ENCODE measurements around the gene TRMT1.

Gene TRMT1

GRCh38 chr19:13074378-13074777, 42.2 kb downstream of the TRMT1 start:
- TF ChIP-seq, protein P1, sequence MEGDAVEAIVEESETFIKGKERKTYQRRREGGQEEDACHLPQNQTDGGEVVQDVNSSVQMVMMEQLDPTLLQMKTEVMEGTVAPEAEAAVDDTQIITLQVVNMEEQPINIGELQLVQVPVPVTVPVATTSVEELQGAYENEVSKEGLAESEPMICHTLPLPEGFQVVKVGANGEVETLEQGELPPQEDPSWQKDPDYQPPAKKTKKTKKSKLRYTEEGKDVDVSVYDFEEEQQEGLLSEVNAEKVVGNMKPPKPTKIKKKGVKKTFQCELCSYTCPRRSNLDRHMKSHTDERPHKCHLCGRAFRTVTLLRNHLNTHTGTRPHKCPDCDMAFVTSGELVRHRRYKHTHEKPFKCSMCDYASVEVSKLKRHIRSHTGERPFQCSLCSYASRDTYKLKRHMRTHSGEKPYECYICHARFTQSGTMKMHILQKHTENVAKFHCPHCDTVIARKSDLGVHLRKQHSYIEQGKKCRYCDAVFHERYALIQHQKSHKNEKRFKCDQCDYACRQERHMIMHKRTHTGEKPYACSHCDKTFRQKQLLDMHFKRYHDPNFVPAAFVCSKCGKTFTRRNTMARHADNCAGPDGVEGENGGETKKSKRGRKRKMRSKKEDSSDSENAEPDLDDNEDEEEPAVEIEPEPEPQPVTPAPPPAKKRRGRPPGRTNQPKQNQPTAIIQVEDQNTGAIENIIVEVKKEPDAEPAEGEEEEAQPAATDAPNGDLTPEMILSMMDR (IDR thresholded peaks at IDR 0.05; ENCODE audit: low read depth, low read length), result no peak
- no peaks in the 10 kb centered on the region for H3K9me3 ChIP-seq (ENCODE audit: severe bottlenecking)
- H3K4me3 ChIP-seq (ENCODE audit: low read depth, low read length), result no peak overlapping the region
- H3K27ac ChIP-seq, result no peak overlapping the region
- H3K27me3 ChIP-seq (ENCODE audit: insufficient read depth, low read depth, severe bottlenecking), result no peaks in the 10 kb centered on the region
- DNase-seq, result no peak
- no peaks in the 10 kb centered on the region for H3K36me3 ChIP-seq

GRCh38 chr19:13073263-13073662, 43.3 kb downstream of the TRMT1 start:
- TF ChIP-seq, protein P1 (IDR thresholded peaks at IDR 0.05; ENCODE audit: low read depth, low read length), result no peak
- no peak for DNase-seq
- Histone ChIP-seq H3K9me3 (ENCODE audit: severe bottlenecking) (no peaks in the 10 kb centered on the region), H3K27me3 (ENCODE audit: insufficient read depth, low read depth, severe bottlenecking) (no peaks in the 10 kb centered on the region), H3K4me3 (ENCODE audit: low read depth, low read length) (no peak overlapping the region), H3K36me3 (no peaks in the 10 kb centered on the region), H3K27ac (no peak overlapping the region)

GRCh38 chr19:13072188-13072908, 44.2 kb downstream of the TRMT1 start:
- TF ChIP-seq, protein P1 (IDR thresholded peaks at IDR 0.05; ENCODE audit: low read depth, low read length), result no peak
- no peak for DNase-seq
- Histone ChIP-seq H3K4me3 (ENCODE audit: low read depth, low read length) (no peak overlapping the region), H3K36me3 (no peaks in the 10 kb centered on the region), H3K27me3 (ENCODE audit: insufficient read depth, low read depth, severe bottlenecking) (no peaks in the 10 kb centered on the region), H3K9me3 (ENCODE audit: severe bottlenecking) (no peaks in the 10 kb centered on the region), H3K27ac (no peak overlapping the region)

DNA sequence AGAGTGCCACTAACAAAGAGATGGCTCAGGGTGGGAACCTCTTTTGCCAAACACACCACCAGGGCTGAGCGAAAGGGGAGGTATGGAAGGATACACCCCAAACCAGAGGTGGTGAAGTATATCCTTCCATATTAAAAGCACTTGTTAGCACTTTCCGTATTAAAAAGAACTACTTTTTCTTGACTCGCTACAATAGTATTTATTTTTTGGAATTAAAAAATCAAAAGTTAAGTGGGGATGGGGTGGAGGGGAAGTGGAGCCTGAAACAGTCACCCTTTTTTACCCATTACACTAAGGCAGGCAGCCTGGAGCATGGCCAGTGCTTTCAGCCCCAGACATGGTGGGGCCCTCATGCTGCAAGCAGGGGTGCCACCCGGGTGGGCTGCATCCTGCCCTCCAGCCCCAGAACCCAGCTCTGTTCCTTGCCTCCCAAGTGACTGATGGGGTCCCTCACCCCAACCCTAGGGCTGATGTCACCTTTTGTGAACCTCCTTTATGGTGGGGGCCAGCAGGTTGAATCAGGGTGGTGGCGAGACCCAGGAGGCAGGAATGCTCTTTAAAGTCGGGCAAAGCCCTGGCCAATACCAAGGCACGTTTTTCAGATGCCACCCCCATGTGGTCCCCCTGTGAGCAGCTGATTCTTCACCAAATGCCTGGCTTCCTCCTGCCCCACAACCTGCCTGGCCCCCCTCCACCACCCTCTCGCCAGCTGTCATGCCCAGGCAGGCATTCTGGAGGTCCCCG, 44.9 kb downstream of the TRMT1 start:
- Histone ChIP-seq H3K27me3 (ENCODE audit: insufficient read depth, low read depth, severe bottlenecking) (no peaks in the 10 kb centered on the region), H3K27ac (no peak overlapping the region), H3K4me3 (ENCODE audit: low read depth, low read length) (no peak overlapping the region), H3K9me3 (ENCODE audit: severe bottlenecking) (no peaks in the 10 kb centered on the region), H3K36me3 (no peaks in the 10 kb centered on the region)
- TF ChIP-seq, protein P1 (IDR thresholded peaks at IDR 0.05; ENCODE audit: low read depth, low read length), result no peak
- no peak for DNase-seq

DNA sequence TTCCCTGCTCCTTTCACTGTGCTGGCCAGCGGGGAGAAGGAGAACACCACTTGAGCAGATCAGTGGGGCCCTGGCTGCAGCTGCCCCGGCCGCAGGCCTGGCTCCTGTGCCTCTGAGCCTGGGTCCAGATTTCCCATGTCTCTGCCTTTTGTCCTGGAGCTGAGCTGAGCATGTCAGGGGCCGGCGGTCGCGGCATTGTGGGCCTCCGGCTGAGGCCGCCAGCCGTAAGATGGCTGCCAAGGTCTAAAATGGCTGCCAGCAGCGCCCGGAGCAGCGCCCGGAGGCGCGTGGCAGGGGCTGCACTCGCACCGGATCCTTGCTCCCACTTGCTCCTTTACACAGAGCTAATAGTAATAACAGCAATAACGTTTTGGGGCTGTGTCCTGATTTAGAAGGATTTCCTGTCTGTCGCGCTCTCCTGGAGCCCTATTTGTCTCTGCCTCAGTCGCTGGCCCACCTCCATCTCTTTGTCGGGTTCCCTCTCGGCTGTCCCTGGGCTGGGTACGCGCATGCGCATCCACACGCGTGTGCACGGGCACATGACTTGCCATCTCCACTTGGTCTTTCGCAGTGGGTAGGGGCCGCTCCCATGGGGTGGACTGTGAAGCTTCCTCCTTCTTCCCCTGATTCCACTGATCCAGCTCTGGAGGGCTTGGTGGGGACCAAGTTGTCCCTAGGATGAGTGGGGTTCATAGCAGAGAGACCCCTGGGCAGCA, 46.0 kb downstream of the TRMT1 start:
- no peak overlapping the region for H3K27ac ChIP-seq
- H3K27me3 ChIP-seq (ENCODE audit: insufficient read depth, low read depth, severe bottlenecking), result no peaks in the 10 kb centered on the region
- no peak for DNase-seq
- TF ChIP-seq, protein P1 (IDR thresholded peaks at IDR 0.05; ENCODE audit: low read depth, low read length), result no peak
- H3K9me3 ChIP-seq (ENCODE audit: severe bottlenecking), result no peaks in the 10 kb centered on the region
- H3K4me3 ChIP-seq (ENCODE audit: low read depth, low read length), result no peak overlapping the region
- H3K36me3 ChIP-seq, result no peaks in the 10 kb centered on the region
